ENCODE measurements around the gene PLA2G1B. TPM values are rescaled to one million over a fixed set of nuclear protein-coding genes. Genes with fewer than 3 reads are reported as not detected.

The PLA2G1B gene
- total RNA-seq = not detected
- long read RNA-seq = 0 reads

DNA sequence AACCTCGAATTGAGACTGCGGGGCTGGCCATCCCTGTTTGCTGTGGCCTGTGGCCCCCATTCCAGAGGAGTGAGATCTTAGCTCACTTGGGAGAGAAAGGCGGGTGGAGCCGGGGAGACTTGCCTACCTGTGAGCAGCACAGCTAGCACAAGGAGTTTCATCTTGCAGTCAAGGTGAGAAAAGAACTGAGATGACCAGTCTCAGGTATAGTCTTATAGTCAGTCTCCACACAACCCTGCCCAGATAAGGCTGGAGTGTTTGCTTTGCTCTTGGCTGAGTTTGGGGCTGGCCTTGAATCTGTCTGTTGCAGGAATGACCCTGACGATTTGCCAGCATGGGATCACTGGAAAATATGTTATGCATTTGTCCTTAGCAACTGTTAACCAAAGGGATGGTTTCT is at the start of gene PLA2G1B:
PLA2G1B (minus strand) TSS at position 187 of the 400 bp plus-strand sequence; CDS start at position 161, 26 bp downstream.
- intact Hi-C loops (cut with DNase I) = no loop called here
- ATAC-seq (no peak), DNase-seq (ENCODE audit: missing footprints) (no peak)

GRCh38 chr12:120376934-120377572 is 49.5 kb upstream of the PLA2G1B start:
- intact Hi-C loops (cut with DNase I) = no loop called here
- no peak for ATAC-seq
- no peak for DNase-seq (ENCODE audit: missing footprints)

DNA sequence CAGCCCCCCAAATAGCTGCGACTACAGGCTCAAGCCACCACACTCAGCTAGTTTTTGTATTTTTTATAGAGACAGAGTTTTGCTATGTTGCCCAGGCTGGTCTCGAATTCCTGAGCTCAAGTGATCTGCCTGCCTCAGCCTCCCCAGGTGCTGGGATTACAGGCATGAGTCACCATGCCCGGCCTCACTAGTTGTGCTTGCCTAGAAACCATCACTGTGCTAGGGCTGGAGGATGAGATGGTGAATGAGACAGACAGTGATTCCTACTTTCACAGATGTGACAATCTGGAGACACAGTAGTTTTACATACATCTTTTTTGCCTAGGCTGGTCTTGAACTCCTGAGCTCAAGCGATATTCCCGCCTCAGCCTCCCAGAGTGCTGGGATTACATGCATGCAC is 48.8 kb upstream of the PLA2G1B start:
- ATAC-seq (no peak), DNase-seq (ENCODE audit: missing footprints) (no peak)
- intact Hi-C loops (cut with DNase I) = no loop called here

- intact Hi-C loops (cut with DNase I) = no loop called here
- no peak for ATAC-seq
These were observed 48.4 kb upstream of the PLA2G1B start for GRCh38 chr12:120376009-120376408.

GRCh38 chr12:120373683-120374082 is 46.1 kb upstream of the PLA2G1B start:
- intact Hi-C loops (cut with DNase I) = no loop called here
- DNase-seq (ENCODE audit: missing footprints) (no peak), ATAC-seq (no peak)

More at GRCh38 chr12:120376009-120376408, 48.4 kb upstream of the PLA2G1B start:
- DNase-seq (ENCODE audit: missing footprints) = no peak

GRCh38 chr12:120370343-120371243 is 43.0 kb upstream of the PLA2G1B start:
- ATAC-seq = no peak
- no peak for DNase-seq (ENCODE audit: missing footprints)
- intact Hi-C loops (cut with DNase I) = no loop called here

GRCh38 chr12:120369603-120370342 is 42.2 kb upstream of the PLA2G1B start:
- no peak for ATAC-seq
- no peak for DNase-seq (ENCODE audit: missing footprints)
- intact Hi-C loops (cut with DNase I) = no loop called here

DNA sequence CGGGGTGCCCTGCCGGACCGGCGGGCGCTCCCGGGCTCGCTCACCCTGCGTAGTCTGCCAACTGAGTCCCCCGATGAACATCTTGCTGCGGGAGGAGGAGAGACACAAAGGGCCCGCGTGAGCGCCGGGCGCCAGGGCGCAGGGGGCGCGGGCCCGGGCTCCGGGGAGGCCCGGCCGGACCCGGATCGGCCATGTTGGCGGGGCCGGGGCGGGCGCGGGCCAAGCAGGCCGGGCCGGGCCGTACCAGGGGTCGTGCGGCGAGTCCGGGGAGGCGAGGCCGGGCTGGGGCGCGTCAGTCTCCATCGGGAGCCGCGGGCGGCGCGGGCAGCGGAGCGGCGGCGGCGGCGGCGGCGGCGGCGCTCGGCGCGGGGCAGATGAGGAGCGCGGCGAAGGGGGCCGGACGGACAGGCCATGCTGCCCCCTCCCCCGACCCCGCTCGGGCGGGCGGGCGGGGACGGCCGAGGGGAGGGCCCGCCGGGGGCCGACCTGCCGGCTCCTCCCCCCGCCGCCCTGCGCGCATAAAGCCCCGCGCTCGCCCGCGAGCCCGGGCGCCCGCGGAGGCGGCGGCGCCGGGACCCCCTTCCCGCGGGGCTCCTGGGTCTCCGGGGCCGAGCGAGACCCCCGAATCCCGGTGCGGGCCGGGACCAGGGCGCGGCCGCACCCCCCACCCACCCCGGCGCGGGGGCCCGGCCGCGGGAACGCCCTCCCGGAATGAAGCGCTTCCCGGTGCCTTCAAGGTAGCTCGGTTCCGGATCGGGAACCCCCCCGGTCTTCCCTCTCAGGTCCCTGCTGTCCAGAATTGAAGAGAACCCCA is 41.4 kb upstream of the PLA2G1B start, which contains the start of gene MSI1:
MSI1 (minus strand) TSS at position 376 of the 814 bp plus-strand sequence; CDS start at position 303, 73 bp downstream.
- DNase-seq (ENCODE audit: missing footprints) = no peak
- ATAC-seq = no peak
- intact Hi-C loops (cut with DNase I) = no loop called here

DNA sequence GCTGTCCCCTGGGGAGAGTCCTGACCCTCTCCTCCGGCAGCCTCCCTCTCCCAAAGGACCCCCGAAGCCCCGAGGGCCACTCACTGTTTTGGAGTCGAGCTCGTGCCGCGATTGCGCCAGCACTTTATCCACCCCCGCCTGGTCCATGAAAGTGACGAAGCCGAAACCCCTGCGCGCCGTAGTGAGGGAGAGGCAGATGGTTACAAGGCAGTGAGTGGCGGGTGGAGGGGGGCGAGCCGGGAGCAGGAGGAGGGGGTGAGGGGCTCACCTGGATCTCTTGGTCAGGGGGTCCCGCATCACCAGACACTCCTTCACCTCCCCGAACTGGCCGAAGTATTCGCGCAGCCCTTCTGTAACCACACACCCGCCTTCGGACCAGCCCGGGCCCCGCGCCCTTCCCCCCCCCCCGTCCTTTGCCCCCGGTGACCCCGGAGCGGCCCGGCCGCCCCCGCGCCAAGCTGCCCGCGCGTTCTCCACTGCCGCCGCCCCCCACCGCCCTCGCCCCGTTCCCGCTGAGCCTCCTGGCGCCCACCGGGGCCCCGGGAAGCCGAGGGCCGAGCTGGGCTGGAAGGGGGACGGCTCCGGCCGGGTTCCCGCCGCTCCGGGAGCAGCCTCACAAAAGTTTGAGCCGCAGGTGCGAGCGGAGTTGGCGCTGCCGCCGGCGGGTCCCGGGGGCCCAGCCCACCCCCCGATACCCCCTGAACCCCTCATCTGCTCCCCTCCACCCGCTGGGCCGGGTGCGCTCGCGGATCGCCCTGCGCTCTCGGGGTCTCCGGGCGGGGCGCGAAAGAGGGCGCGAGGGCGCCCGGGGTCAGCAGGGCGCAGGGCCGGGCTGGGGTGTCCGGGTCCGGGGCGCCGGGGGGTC is 40.6 kb upstream of the PLA2G1B start:
- DNase-seq (ENCODE audit: missing footprints) (no peak), ATAC-seq (peak; percentile 9)
- intact Hi-C loops (cut with DNase I) = no loop called here

- ATAC-seq = no peak
- DNase-seq (ENCODE audit: missing footprints) = no peak
- intact Hi-C loops (cut with DNase I) = no loop called here
These were observed 39.8 kb upstream of the PLA2G1B start for GRCh38 chr12:120367233-120367923.

DNA sequence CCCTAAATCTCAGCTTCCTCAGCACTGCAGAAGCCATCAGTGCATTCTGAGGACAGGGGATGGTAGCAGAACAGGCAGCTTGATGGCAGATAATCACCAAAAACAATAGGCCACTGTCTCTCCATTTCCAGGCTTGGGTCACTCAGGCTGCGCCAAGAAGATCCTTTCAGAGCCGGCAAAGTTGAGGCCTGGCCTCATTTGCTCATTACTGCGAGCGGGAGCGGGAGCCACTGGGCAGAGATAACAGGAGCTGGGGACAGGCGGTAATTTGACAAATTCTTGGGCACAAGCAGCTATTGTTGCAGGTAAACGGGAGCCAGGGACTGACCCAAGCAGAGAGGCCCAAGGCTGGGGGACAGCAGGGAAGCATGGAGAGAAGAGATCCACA is 39.3 kb upstream of the PLA2G1B start:
- DNase-seq (ENCODE audit: missing footprints) (no peak), ATAC-seq (no peak)
- intact Hi-C loops (cut with DNase I) = no loop called here

DNA sequence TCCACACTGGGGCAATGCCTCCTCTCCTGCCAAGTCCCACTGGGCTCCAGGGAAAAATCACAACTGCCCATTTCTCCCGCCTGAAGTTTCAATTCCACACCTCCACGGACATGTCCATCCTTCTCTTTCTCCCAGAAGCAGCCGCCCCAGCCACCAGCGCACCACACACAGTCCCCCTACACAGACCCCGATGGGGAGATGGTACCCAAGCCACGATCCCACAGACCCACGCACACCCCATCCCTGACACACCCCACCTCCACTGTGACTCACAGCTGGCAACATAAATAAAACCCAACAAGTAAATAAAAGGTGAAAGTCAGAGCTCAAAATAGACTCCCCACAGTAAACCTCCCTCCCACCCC is 38.7 kb upstream of the PLA2G1B start:
- intact Hi-C loops (cut with DNase I) = no loop called here
- ATAC-seq = no peak
- no peak for DNase-seq (ENCODE audit: missing footprints)

GRCh38 chr12:120365675-120366340 is 38.2 kb upstream of the PLA2G1B start:
- no peak for DNase-seq (ENCODE audit: missing footprints)
- ATAC-seq = no peak
- intact Hi-C loops (cut with DNase I) = no loop called here

DNA sequence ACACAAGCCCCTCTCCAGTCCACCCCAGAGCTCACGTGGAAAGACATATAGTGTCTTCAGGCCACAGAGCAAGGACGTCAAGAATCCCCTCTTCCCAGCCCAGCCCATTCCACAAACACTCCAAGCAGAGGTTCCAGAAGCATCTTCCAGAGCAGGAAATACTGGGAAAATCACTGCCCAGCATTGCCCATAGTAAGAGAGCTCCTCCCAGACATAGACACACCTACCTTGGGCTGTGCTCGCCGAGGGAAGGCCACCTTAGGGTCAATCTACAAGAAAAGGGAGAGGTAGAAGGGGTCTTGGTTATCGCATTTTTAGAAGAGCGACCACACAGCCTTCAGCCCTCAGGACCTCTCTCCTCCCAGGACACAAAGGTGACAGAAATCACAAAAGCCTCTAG is 36.9 kb upstream of the PLA2G1B start:
- intact Hi-C loops (cut with DNase I) = no loop called here

GRCh38 chr12:120363274-120363855 is 35.8 kb upstream of the PLA2G1B start:
- intact Hi-C loops (cut with DNase I) = no loop called here
- ATAC-seq = no peak
- DNase-seq (ENCODE audit: missing footprints) = no peak

More for the DNA sequence above, 36.9 kb upstream of the PLA2G1B start:
- no peak for ATAC-seq
- no peak for DNase-seq (ENCODE audit: missing footprints)

- DNase-seq (ENCODE audit: missing footprints) (no peak), ATAC-seq (no peak)
- intact Hi-C loops (cut with DNase I) = no loop called here
These were observed 35.1 kb upstream of the PLA2G1B start for GRCh38 chr12:120362516-120363273.

Measured in Right ventricle myocardium inferior (tissue), 1 donor.